Activated CD4-positive, alpha-beta T cell treated with anti-CD3 and anti-CD28 coated beads, Interleukin-2, amount 10 ng/mL, durations not matched to agents 24 days and 14 days (primary cell): Measurements from ENCODE around the gene LAMA5. TPM values are rescaled to one million over a fixed set of nuclear protein-coding genes. Genes with fewer than 3 reads are reported as not detected.

Experiments
- DNase-seq: peaks from one replicate; pipeline ENCODE4 v3.0.0; 2022
- H3K27ac Mint-ChIP-seq: one replicate; pipeline ENCODE4 v1.8.0; 2022; ENCODE audit warnings: mild to moderate bottlenecking, mixed read lengths
- H3K27me3 Mint-ChIP-seq: one replicate; pipeline ENCODE4 v1.8.0; 2022; ENCODE audit warnings: mixed read lengths
- H3K36me3 Mint-ChIP-seq: one replicate; pipeline ENCODE4 v1.8.0; 2022; ENCODE audit warnings: low read depth, mild to moderate bottlenecking, mixed read lengths
- H3K4me1 Mint-ChIP-seq: one replicate; pipeline ENCODE4 v1.8.0; 2021; ENCODE audit warnings: mixed read lengths
- H3K4me3 Mint-ChIP-seq: one replicate; pipeline ENCODE4 v1.8.0; 2022; ENCODE audit warnings: mild to moderate bottlenecking, moderate library complexity, mixed read lengths
- H3K9me3 Mint-ChIP-seq: one replicate; pipeline ENCODE4 v1.8.0; 2021; ENCODE audit warnings: mixed read lengths
- intact Hi-C: fragments of 100-400 bp; cut with micrococcal nuclease; formaldehyde crosslinking; loops from one replicate; pipeline ENCODE4 v1.15.1; 2023
- total RNA-seq: library from RNA; stranded (reverse); gene quantifications from 2 replicates; pipeline ENCODE4 v1.2.3, GENCODE V29; 2022

The LAMA5 gene
- total RNA-seq, 1 donor from 2014 or later: 2.1 TPM

DNA sequence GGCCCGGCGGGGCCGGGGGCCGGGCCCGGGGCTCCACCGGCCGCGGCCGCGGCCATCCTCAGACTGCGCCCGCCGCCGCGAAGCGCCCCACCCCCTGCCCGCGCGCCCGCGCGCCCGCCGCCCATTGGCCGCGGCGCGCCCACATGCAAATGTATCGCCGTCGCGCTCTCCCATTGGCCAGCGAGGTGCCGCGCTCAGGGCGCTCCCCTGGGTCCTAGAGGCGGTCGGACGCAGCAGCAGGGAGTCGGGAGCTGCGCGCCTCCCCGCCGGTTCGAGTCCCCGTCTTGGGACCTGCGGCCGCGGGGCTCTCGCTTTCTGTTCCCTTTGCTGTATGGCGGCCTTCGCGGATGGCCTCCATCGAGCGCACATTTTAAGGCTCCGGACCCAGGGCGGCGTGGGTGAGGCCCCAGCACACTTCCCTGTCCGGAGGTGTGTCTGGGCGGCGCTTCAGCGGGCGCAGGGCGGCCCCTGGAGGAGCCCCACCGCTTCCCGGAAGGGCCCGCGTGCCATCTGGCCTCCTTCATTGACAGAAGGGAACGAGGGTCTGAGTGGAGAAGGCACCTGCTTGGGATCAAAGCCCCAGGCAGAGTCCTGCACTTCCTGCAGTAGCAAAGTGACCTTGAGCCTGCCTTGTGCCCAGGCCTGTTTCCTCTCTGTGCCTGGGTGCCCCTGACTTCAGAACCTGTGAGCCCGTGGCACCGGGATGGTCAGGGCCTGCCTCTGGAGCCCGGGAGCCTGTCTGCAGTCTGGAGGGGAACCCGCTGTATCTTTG is 40.3 kb upstream of the LAMA5 start, which contains the start of gene CABLES2:
CABLES2 (minus strand) TSS at position 65 of the 772 bp plus-strand sequence; CDS start at position 56, 9 bp downstream.
- Mint-ChIP-seq H3K27ac (peak within 1 kb of the TSS; percentile 89), H3K4me1 (peaks cover 24% of the 10 kb centered on the region), H3K36me3 (peaks cover 2% of the 10 kb centered on the region), H3K27me3 (no peaks in the 10 kb centered on the region), H3K9me3 (no peaks in the 10 kb centered on the region), H3K4me3 (peak within 1 kb of the TSS; percentile 87)
- peak; percentile 98 for DNase-seq
- intact Hi-C loops: loop anchor here (1.0 to 5.0 kb wide), 4 partner anchors 20 to 384 kb away; partner anchors contain the start of genes ADRM1 and RPS21

DNA sequence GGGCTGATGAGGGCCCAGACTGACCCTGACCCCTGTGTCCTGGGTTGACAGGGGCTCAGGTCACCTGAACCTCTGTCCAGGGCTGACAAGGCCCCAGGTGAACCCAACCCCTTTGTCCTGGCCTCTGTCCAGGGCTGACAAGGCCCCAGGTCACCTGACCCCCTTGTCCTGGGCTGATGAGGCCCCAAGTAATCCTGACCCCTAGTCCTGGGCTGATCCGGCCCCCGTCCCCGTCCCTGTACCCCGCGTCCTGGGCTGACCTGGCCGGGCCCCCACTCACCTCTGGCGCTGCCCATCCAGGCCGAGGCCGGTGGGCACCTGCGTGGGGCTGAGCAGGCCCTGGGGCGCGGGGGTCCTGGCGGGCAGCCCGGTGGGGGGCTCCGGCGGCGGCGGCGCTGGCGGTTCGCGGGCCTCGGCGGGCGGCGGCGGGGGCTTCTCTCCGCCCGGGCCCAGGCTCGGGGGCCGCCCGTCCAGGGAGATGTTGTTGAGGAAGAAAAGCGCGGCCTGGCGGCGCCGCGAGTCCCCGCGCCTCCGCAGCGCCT is 39.6 kb upstream of the LAMA5 start:
- peak overlapping the region; percentile 87 for H3K4me3 Mint-ChIP-seq
- H3K27ac Mint-ChIP-seq: peak overlapping the region; percentile 41
- intact Hi-C loops: loop anchor here (1.0 to 5.0 kb wide), 4 partner anchors 19 to 385 kb away; partner anchors contain the start of genes ADRM1 and RPS21
- no peaks in the 10 kb centered on the region for H3K27me3 Mint-ChIP-seq
- no peak for DNase-seq
- peaks cover 2% of the 10 kb centered on the region for H3K36me3 Mint-ChIP-seq
- peaks cover 24% of the 10 kb centered on the region for H3K4me1 Mint-ChIP-seq
- no peaks in the 10 kb centered on the region for H3K9me3 Mint-ChIP-seq

DNA sequence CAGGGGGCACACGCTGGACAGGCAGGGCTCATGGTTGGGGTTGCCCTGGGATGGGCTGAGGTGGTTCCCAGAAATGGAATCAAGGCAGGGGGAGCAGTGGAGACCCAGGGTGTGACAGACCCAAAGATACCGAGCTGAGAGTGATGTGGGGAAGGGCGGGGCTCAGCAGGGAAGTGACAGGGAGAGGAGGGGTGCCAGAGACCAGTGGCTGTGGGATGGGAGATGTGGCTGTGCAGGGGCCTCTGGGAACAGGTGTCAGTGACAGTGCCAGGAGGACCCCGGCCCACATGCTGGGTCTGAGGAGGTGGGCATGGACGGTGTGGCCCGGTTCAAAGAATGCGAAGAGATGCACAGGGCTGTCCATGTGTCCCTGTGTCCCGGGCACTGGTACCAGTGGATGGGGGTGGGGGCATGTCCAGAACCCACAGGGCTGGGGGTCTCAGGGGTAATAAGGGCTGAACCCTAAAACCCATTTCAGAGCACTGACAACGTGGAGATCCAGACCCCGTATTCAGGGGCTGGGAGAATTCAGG is 38.9 kb upstream of the LAMA5 start:
- Mint-ChIP-seq H3K27me3 (no peaks in the 10 kb centered on the region), H3K4me3 (peak overlapping the region; percentile 87), H3K27ac (peak overlapping the region; percentile 83), H3K9me3 (no peaks in the 10 kb centered on the region), H3K4me1 (peaks cover 24% of the 10 kb centered on the region), H3K36me3 (peaks cover 2% of the 10 kb centered on the region)
- DNase-seq: peak; percentile 67
- intact Hi-C loops: loop anchor here (5.0 kb wide), 2 partner anchors 104 to 211 kb away; partner anchors contain the start of gene ADRM1

DNA sequence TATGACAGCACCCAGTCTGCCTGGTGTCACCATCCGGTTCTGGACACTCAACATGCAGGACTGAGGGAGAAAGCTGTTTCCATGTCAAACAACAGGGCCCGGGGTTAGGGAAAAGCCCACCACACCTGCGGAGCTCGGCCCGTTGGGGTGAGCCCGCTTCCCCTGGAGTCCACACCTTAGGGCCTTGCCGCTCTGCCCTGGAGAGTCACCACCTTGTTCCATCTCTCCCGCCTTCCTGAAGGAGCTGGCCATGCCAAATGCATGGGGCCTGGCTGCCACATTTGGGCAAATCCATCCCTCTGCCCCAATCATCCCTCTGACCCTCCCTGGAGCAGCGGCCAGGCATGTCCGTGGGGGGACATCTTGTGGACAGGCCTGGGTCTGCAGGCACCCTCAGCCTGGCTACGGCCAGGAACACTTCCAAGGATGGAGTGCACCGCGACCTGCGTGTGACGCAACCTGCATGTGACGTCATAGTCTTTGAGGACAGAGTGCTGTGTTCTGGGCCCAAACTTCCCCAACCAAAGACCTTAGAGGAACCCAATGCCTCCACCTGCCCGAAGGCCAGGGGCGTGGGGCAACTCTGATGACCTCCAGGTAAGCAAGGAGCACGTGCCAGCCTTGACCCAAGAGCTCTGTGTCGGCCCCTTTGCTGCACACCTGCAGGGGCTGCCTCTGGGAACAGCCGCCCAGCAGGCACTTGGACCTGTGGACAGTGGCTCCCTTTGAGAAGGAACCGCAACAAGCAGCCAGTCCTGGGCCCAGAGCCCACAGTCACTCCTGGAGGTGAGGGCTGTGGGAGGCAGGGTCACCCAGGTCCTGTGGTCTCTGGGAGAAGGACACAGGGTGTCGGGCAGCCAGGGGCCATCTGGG is 38.2 kb upstream of the LAMA5 start:
- H3K27me3 Mint-ChIP-seq: no peaks in the 10 kb centered on the region
- no peak for DNase-seq
- no peaks in the 10 kb centered on the region for H3K9me3 Mint-ChIP-seq
- H3K4me1 Mint-ChIP-seq: peaks cover 24% of the 10 kb centered on the region
- peak overlapping the region; percentile 83 for H3K27ac Mint-ChIP-seq
- peak overlapping the region; percentile 87 for H3K4me3 Mint-ChIP-seq
- intact Hi-C loops: loop anchor here (5.0 kb wide), 2 partner anchors 103 to 212 kb away; partner anchors contain the start of gene ADRM1
- peaks cover 2% of the 10 kb centered on the region for H3K36me3 Mint-ChIP-seq

DNA sequence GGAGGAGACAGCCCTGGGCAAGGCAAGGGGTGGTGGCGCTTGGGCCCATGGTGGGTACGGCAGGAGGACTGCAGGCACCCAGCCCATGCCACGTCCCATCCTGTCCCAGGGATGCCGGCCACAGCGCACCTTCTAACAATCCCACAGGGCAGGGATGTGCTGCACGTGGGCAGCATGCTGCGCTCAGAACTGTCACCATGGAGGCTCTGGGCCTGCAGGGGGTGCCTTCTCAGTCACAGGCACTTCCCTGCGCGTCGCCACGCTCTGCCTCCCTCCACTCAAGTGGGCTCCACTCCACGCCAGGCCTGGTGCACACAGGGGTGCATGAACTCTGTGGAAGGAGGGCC is 37.6 kb upstream of the LAMA5 start:
- no peaks in the 10 kb centered on the region for H3K27me3 Mint-ChIP-seq
- H3K4me3 Mint-ChIP-seq: no peak overlapping the region
- DNase-seq: no peak
- H3K4me1 Mint-ChIP-seq: peaks cover 18% of the 10 kb centered on the region
- no peak overlapping the region for H3K27ac Mint-ChIP-seq
- intact Hi-C loops: loop anchor here (5.0 kb wide), 2 partner anchors 102 to 213 kb away; partner anchors contain the start of gene ADRM1
- H3K9me3 Mint-ChIP-seq: no peaks in the 10 kb centered on the region
- H3K36me3 Mint-ChIP-seq: peaks cover 2% of the 10 kb centered on the region

DNA sequence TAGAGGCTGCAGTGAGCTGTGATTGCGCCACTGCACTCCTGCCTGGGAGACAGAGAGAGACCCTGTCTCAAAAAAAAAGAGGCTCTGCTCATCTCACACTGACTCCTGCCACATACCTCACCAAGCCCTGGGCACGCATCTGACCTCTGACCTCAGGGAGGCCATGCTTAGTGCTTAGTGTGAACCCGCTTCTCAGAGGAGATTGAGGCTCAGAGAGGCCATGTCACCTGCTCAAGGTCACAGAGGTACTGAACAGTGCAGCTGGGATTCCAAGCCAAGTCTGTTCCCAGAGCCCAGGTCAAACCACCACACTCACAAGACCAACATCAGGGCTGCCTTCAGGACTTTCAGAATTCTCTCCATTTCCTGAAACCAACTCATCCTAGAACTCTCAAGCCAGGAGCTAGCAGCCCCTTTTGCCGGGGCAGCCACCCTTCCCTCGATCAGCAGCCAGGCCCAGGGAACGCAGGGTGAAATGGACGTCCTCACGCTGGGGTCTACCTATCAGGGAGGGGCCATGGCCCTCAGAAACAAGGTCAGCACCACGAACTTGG is 37.1 kb upstream of the LAMA5 start:
- peaks cover 13% of the 10 kb centered on the region for H3K4me1 Mint-ChIP-seq
- no peak overlapping the region for H3K27ac Mint-ChIP-seq
- no peak for DNase-seq
- peaks cover 2% of the 10 kb centered on the region for H3K36me3 Mint-ChIP-seq
- no peaks in the 10 kb centered on the region for H3K27me3 Mint-ChIP-seq
- H3K9me3 Mint-ChIP-seq: no peaks in the 10 kb centered on the region
- intact Hi-C loops: no loop called here
- peak overlapping the region; percentile 10 for H3K4me3 Mint-ChIP-seq

DNA sequence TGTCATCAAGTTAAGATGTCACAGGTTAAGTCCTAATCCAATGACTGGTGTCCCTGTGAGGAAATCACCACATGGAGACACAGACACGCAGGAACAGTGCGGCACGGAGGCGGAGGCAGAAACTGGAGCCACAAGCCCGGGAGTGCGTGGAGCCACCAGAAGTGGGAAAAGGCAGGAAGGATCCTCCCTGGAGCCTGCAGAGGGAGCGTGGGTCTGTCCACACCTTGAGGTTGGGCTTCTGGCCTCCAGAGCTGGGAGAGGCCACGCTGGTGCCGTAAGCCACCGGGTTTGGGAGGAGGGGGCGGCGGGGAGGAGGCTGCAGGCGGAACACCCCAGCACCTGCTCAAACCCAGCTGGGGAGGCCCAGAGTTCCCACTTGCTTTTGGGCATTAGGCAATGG is 36.2 kb upstream of the LAMA5 start:
- no peak for DNase-seq
- Mint-ChIP-seq H3K4me1 (peaks cover 13% of the 10 kb centered on the region), H3K27ac (no peak overlapping the region), H3K9me3 (no peaks in the 10 kb centered on the region), H3K27me3 (no peaks in the 10 kb centered on the region), H3K4me3 (peak overlapping the region; percentile 11), H3K36me3 (peaks cover 2% of the 10 kb centered on the region)
- intact Hi-C loops: no loop called here

DNA sequence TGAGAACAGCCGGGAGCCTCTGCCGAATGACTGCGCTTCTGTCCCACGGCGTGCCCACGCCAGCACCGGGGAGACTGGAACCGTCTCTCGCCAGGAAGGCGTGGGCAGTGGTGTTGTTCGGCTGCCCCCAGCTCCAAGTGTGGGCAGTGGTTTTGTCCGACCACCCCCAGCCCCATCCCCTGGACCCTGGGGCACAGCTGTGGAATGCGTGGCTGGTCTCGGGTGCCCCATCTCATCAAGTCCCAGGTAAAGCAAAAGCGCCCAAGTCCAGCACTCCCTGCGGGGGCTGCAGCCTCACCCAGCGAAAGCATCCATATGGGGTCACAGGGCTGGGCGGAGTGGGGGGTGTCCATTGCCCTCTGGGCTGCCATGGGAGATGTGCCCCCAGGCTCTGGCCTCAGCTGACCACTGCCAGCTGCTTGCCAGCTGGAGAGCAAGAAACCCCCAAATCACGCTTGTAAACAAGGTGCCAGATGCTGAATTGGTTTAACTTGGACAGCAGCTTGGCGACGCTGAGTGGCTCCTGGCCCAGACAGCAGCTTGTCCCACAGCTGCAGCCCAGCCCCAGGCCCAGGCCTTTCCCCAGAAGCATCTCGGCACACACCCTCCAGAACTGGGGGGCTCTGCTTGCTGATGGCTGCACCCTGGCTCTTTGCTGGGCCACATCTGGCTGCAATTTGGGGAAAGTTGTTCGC is 35.5 kb upstream of the LAMA5 start:
- intact Hi-C loops: no loop called here
- no peaks in the 10 kb centered on the region for H3K27me3 Mint-ChIP-seq
- no peak overlapping the region for H3K4me3 Mint-ChIP-seq
- H3K36me3 Mint-ChIP-seq: peaks cover 8% of the 10 kb centered on the region
- H3K27ac Mint-ChIP-seq: no peak overlapping the region
- H3K4me1 Mint-ChIP-seq: peaks cover 12% of the 10 kb centered on the region
- DNase-seq: no peak
- H3K9me3 Mint-ChIP-seq: peaks cover 7% of the 10 kb centered on the region

DNA sequence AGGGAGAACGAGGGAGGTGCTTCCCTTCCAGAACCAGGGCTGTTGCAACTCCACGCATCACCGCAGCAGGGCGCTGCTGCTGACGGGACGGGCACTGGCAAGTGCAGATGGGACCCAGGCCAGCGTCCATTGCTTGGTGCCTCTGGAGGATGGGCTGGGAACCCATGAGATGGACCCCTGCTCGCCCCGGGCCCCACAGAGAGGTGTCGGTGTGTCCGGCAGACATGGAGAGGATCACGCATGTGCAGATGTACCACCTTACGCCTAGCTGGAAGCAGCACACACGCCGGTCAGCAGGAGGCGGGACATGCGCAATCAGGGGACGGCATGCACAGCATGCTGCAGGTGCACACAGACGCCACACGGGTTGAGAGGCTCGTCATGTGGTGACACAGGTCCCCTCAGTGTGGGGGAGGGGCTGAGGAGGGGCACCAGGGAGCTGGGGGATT is 34.2 kb upstream of the LAMA5 start:
- Mint-ChIP-seq H3K4me3 (no peak overlapping the region), H3K27ac (no peak overlapping the region), H3K36me3 (peaks cover 15% of the 10 kb centered on the region), H3K27me3 (no peaks in the 10 kb centered on the region), H3K9me3 (peaks cover 8% of the 10 kb centered on the region), H3K4me1 (peaks cover 12% of the 10 kb centered on the region)
- intact Hi-C loops: no loop called here
- DNase-seq: no peak

DNA sequence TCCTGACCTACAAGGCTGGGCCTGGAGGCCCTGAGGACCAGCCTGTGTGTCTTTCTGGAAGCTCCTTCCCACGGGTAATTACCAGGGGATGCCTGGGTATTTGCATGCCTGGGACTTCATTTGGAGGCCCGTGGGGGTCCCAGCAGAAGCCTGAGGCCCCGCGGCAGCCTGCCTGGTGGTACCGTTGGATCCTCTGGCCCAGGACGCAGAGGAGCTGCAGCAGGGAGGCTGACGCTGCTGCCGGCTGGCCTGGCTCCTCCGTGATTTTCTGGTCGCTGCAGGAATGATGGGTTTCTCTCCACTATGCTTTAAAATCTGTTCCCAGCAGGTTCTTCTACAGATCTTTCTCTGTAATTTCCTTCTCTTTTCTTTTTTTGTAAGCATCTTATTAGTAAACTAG is 33.4 kb upstream of the LAMA5 start:
- peaks cover 8% of the 10 kb centered on the region for H3K9me3 Mint-ChIP-seq
- H3K4me1 Mint-ChIP-seq: peaks cover 6% of the 10 kb centered on the region
- no peaks in the 10 kb centered on the region for H3K27me3 Mint-ChIP-seq
- H3K36me3 Mint-ChIP-seq: peaks cover 17% of the 10 kb centered on the region
- intact Hi-C loops: no loop called here
- no peak overlapping the region for H3K4me3 Mint-ChIP-seq
- no peak for DNase-seq
- no peak overlapping the region for H3K27ac Mint-ChIP-seq

DNA sequence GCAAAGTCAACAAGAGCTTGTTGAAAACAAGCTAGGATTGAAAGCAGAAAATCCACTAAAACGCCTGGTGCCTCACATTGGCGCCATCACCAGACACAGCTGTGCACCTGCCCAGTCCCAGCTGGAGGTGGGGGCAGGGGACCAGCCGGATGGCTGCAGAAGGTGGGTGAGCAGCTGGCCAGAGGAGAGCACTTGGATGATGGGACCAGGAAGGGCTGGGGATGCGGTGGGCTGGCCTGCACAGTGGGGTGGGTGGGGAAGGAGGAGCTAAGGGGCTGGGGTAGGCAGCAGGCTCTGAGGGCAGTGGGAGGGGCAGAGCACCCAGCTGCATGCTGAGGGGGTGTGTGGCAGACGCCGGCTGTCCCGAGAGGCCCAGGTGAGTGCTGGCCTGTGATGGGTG is 32.9 kb upstream of the LAMA5 start:
- peaks cover 8% of the 10 kb centered on the region for H3K9me3 Mint-ChIP-seq
- no peak for DNase-seq
- H3K4me3 Mint-ChIP-seq: no peak overlapping the region
- no peak overlapping the region for H3K27ac Mint-ChIP-seq
- H3K36me3 Mint-ChIP-seq: peaks cover 18% of the 10 kb centered on the region
- intact Hi-C loops: no loop called here
- no peaks in the 10 kb centered on the region for H3K27me3 Mint-ChIP-seq
- peaks cover 2% of the 10 kb centered on the region for H3K4me1 Mint-ChIP-seq

DNA sequence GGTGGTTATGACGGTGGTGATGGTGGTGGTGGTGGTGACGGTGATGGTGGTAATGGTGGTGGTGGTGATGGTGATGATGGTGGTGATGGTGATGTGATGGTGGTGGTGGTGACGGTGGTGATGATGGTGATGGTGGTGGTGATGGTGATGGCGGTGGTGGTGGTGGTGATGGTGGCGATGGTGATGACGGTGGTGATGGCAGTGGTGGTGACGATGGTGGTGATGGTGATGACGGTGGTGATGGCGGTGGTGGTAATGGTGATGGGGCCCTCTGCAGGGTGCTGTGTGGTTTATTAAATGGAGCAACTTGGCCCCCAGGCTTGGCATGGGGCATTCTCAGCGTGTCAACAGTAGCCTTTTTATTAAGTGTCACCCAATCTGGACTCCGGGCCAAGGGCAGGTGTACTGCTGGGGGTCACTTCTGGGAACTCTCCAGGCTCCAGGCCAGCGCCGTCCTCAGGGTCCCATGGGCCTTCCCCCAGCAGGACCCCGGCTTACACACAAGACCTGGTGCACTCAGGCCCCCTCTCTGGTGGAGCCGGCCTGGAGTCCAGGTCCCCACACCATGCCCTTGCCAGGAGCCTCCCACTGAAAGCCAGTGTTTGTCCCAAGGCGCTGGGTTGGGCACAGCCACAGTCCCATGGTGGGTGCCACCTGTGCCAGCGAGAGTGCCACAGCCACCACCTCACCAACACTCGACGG is 31.2 kb upstream of the LAMA5 start:
- Mint-ChIP-seq H3K27me3 (no peaks in the 10 kb centered on the region), H3K4me1 (peaks cover 2% of the 10 kb centered on the region), H3K4me3 (no peak overlapping the region), H3K36me3 (peaks cover 20% of the 10 kb centered on the region), H3K9me3 (peaks cover 8% of the 10 kb centered on the region), H3K27ac (no peak overlapping the region)
- DNase-seq: no peak
- intact Hi-C loops: no loop called here
